H1 (cell line): Measurements from ENCODE around the gene SVIL.

Experiments
- ASH2L ChIP-seq: fragments of 200-600, 300-600 bp; sonication (generic); IDR thresholded peaks from one replicate; pipeline ENCODE4 v1.7.1; 2017; ENCODE audit warnings: low read length
- CHD2 ChIP-seq: IDR thresholded peaks from 2 replicates; pipeline ENCODE4 v1.6.1; 2012; ENCODE audit warnings: low read length, improper control_type of control experiment
- POLR2A ChIP-seq, 2 experiments: IDR thresholded peaks; 1 replicate in 1 of 2; 2 replicates in 1 of 2; pipeline ENCODE4 v1.6.1; 2011; ENCODE audit warnings: low read depth in 2 of 2, low read length in 2 of 2, mild to moderate bottlenecking in 2 of 2; ENCODE audit errors: control extremely low read depth in 1 of 2
- TF ChIP-seq, protein P1 (sequence below), 3 experiments: IDR thresholded peaks; 1 replicate in 2 of 3; 2 replicates in 1 of 3; pipeline versions ENCODE4 v1.5.1 to v1.6.1; 2011; ENCODE audit warnings: low read length in 3 of 3, mild to moderate bottlenecking in 3 of 3, inconsistent platforms in 2 of 3, low read depth in 1 of 3, moderate library complexity in 1 of 3; ENCODE audit not compliant: insufficient read depth in 1 of 3; ENCODE audit errors: control extremely low read depth in 1 of 3

DNA sequence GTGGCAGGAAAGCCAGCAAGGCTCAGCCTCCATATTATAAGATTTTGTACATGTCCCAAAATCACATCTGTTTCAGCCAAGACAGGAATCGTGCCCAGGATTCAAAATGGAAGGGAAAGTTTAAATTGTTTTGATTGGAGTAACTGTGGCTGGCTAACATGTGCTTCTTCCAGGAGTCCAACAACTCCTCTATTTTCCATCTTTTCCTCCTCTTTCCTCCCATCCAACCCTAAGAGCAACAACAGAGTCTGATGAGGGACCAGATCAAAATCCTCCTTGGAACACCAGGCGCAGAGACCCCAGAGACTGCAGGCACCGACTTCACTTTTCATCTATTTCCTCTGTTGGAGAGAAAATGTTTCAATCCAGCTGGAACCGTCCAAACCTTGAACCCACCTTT is 36.0 kb upstream of the SVIL start:
- TF ChIP-seq CHD2: no peak
- TF ChIP-seq, protein P1, sequence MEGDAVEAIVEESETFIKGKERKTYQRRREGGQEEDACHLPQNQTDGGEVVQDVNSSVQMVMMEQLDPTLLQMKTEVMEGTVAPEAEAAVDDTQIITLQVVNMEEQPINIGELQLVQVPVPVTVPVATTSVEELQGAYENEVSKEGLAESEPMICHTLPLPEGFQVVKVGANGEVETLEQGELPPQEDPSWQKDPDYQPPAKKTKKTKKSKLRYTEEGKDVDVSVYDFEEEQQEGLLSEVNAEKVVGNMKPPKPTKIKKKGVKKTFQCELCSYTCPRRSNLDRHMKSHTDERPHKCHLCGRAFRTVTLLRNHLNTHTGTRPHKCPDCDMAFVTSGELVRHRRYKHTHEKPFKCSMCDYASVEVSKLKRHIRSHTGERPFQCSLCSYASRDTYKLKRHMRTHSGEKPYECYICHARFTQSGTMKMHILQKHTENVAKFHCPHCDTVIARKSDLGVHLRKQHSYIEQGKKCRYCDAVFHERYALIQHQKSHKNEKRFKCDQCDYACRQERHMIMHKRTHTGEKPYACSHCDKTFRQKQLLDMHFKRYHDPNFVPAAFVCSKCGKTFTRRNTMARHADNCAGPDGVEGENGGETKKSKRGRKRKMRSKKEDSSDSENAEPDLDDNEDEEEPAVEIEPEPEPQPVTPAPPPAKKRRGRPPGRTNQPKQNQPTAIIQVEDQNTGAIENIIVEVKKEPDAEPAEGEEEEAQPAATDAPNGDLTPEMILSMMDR (IDR thresholded peaks at IDR 0.05; ENCODE audit: control extremely low read depth in 1 of 3, insufficient read depth in 1 of 3, low read depth in 1 of 3, low read length in 3 of 3): no peak
- TF ChIP-seq ASH2L: no peak
- no peak for TF ChIP-seq POLR2A (IDR thresholded peaks at IDR 0.05; ENCODE audit: control extremely low read depth in 1 of 2, low read depth in 2 of 2, low read length in 2 of 2)
